K562 (cell line): ENCODE results near the gene HAAO.

Experiments used
- EP300 ChIP-seq: IDR thresholded peaks from 2 replicates; pipeline ENCODE4 v1.6.1; 2012; ENCODE audit warnings: low read length, improper control_type of control experiment
- NFRKB ChIP-seq: fragments of 450-650 bp; IDR thresholded peaks from 2 replicates; pipeline ENCODE4 v1.6.1; 2016; ENCODE audit warnings: low read depth
- SOX6 ChIP-seq: fragments of 450-650 bp; IDR thresholded peaks from 2 replicates; pipeline ENCODE4 v1.6.1; 2014; ENCODE audit warnings: mild to moderate bottlenecking
- TF ChIP-seq, protein P1 (sequence below), 3 experiments: IDR thresholded peaks in 2 of 3; conservative IDR thresholded peaks in 1 of 3; 2 replicates each; pipeline ENCODE4 v1.5.1; 2011 to 2012; ENCODE audit warnings: low read length in 3 of 3, mild to moderate bottlenecking in 3 of 3, control low read depth in 2 of 3, improper control_type of control experiment in 1 of 3, inconsistent platforms in 1 of 3, low read depth in 1 of 3, mixed read lengths in 1 of 3, moderate library complexity in 1 of 3; ENCODE audit not compliant: insufficient read depth in 2 of 3

DNA sequence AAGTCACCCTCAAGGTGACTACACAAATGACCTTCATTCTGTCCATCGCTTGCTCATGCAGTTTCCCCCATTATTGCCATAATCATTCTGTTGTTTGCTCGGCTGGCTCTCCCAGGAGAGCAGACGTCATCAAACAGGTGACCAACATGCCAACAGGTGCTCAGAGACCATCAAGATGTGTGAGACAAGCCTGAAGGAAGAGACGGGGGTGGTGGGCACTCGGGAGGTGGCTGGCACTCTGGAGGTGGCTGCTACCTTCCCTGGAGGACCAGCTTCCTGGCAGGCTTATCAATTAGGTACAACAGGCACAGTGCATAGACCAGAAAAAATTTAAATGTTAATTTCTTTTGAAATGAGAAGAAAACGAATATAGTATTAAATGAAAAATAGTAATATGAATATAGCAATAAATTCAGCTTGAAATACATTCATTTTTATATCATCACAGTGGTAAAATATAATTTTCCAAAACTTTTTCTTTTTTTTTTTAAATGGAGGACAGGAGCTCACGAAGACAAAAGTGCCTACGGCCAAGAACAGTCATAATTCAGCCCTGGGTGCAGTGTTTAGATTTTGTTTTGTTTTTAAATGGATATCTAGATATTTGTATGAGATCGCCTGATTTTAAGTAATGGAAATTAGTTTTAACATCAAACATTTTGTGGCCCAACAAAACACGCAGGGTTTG lies 16.9 kb upstream of the HAAO start:
- no peak for TF ChIP-seq NFRKB
- TF ChIP-seq SOX6, result no peak
- TF ChIP-seq, protein P1, sequence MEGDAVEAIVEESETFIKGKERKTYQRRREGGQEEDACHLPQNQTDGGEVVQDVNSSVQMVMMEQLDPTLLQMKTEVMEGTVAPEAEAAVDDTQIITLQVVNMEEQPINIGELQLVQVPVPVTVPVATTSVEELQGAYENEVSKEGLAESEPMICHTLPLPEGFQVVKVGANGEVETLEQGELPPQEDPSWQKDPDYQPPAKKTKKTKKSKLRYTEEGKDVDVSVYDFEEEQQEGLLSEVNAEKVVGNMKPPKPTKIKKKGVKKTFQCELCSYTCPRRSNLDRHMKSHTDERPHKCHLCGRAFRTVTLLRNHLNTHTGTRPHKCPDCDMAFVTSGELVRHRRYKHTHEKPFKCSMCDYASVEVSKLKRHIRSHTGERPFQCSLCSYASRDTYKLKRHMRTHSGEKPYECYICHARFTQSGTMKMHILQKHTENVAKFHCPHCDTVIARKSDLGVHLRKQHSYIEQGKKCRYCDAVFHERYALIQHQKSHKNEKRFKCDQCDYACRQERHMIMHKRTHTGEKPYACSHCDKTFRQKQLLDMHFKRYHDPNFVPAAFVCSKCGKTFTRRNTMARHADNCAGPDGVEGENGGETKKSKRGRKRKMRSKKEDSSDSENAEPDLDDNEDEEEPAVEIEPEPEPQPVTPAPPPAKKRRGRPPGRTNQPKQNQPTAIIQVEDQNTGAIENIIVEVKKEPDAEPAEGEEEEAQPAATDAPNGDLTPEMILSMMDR (IDR thresholded peaks at IDR 0.05 in 2 of 3, conservative IDR thresholded peaks at IDR 0.05 in 1 of 3; ENCODE audit: insufficient read depth in 2 of 3, low read depth in 1 of 3, low read length in 3 of 3), result no peak
- no peak for TF ChIP-seq EP300
